ENCODE measurements around the gene IFFO2.

Gene IFFO2

DNA sequence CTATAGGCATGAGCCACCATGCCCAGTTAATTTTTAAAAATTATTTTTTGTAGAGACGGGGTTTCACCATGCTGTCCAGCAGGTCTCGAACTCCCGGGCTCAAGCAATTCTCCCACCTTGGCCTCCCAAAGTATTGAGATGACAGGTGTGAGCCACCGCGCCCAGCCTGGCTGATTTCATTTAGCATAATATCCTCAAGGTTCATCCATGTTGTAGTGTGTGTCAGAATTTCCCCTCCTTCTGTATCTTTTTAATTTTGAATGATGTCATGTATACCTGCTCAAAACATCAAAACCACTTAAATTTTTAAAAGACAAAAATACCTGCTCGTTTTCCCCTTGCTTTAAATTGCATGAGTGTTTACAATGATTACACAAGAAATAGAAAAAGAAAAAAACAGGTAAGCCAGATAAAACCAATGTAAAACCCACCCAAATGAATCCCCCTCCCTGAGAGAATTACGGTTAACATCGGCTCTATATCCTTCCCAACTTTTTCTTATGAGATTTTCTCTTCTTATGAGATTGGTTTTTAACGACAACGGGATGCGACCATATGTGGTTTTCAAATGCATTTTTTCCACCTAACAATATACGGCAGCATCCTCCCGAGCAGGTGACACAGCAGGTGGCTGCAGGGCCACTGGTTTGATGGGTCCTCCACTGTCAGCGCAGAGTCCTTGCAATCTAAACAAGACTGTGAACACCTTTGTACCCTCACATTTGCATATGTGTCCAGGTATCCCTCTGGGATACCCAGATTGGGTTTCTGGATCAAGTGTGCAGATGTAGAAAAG lies 22.1 kb downstream of the IFFO2 start:
- no peak for DNase-seq

DNA sequence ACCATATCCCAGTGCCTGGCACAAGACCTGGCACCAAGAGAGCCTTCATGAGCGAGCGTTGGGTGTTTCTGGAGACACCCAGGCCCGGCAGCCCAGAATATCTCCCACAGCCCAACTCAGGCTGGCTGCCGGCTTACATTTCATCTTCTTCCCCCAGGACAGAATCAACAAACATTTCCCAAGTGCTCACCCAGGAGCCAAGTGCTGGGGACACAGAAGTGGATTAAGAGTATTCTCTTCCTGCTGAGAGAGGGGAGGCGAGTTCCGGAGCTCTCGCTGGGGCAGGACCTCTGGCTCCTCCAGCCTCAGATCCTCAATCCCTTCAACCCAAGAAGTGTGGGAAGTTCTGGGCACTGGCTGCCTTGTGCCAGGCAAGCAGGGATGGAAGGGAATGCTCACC lies 23.6 kb downstream of the IFFO2 start:
- DNase-seq = no peak

GRCh38 chr1:18932387-18932786 lies 24.1 kb downstream of the IFFO2 start:
- DNase-seq = no peak

DNA sequence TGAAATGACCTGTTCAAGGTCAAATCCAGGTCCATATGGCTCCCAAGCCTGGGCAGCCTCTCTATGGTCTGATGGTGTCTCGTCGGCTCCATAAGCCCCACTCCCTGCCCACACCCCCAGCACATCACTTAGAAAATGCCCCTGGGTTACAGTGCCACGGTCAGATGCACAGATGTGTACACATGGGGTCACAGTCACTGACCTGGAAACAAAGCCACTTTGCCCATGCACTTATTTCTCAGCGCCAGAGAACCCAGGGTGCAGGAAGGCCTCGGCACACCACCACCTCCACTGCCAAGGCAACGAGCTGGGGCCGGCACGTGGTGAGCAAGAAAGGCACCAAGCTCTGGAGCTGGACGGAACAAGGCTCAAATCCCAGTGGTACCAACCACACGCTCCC lies 24.7 kb downstream of the IFFO2 start:
- DNase-seq = no peak

- DNase-seq = no peak
Measured at GRCh38 chr1:18929686-18930085, 26.8 kb downstream of the IFFO2 start.

DNA sequence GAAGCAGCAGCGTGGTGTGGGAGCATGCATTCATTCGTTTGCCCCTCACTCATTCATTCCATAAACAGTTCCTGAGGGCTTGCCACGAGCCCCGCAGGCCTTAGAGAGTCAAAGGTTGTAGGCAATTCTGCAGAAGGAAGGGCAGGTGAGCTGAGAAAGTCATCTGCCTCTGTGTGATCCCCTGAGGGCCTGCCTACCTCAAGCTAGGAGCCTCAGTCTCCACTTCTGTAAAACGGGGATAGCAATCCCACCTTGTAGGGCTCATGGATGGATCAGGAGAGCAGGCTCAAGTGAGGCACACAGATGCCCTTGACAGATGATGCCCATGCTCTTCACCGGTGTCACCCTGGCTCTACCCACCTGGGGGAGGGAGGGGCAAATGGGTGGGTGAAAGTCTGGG lies 27.5 kb downstream of the IFFO2 start:
- no peak for DNase-seq

DNA sequence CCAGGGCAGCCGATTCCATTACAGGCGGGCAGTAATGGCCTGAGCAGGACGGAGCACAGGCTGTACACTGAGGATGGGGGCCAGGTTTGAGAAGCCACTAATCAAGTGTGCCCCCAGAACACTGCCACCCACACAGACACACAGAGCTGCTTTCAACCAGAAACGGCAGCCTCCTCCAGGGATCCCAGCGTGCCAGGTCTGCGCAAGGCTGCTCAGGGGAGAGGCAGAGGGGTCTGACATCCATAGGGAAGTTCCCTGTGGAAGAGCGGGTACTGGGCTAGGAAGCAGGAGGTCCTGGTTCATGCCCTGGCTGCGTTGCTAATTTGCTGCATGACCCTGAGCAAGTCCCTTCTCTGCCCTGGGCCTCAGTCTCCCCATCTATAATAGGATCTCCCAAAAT lies 28.1 kb downstream of the IFFO2 start:
- DNase-seq = no peak

DNA sequence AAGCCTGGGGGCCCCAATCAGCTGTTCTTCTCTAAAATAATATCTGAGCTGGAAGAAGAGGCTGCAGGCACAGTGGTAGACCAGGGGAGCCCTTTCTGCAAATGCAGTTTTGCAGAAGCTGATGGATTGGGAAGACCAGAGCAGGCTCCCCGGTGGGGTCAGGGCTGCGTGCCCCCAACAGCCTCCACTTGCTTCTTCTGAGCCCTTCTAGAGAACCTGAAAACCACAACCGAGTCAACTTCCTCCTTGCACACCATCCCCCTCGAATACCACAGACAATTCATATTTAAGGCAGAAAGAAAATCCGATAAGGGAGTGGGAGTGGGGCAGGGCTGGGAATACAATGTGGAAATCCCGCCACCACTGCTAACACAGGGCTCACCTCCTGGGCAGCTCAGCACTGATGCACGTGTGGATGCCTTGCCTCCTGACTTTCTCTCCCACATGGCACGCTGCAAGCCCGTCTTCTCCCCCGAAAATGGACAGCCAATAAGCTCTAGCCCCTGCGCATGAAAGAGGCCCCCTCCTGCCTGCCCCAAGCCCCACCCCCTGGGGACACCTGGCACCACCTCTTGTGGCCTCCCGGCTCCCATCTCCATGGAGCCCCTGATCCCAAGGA lies 28.7 kb downstream of the IFFO2 start:
- DNase-seq = peak; percentile 67

GRCh38 chr1:18927082-18927653 lies 29.3 kb downstream of the IFFO2 start:
- DNase-seq = no peak

DNA sequence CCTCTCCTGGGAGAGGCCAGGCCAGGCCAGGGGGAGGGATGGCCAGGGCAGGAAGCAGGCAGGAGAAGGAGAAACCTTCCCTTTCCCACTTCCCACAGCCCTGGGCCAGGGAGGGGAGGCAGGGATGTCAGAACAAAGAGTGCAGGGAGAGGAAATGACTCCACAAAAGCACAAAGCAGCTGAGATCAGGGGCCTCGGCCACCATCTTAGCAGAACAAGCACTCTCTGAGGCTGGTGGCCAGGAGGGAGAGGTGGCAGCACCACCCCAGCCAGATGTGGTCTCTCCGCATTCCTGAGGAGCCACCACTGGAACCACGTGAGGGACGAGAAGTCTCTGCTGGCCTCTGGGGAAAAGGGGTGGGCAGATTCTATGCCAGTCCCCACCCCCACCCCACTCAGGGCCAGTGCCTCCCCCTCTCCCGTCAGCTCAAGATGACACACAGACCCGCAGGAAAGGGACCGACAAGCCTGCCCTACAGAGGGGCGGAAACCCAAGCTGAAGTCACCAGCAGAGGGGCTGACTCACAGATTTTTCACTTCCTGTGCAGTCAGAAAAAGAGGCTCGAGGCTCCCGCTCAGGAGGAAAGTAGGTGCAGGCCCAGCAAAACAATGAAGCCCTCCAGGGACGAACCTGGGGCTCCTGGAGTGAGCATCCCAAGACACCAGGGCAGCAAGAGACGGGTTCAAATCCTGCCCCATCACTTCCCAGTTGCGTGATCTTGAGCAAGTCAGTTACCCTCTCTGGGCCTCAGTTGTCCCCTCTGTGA lies 30.0 kb downstream of the IFFO2 start:
- DNase-seq = peak; percentile 81

GRCh38 chr1:18925279-18925678 lies 31.2 kb downstream of the IFFO2 start:
- DNase-seq = no peak

GRCh38 chr1:18924221-18924691 lies 32.2 kb downstream of the IFFO2 start:
- DNase-seq = no peak

GRCh38 chr1:18923756-18924211 lies 32.7 kb downstream of the IFFO2 start:
- no peak for DNase-seq

GRCh38 chr1:18922848-18923755 lies 33.4 kb downstream of the IFFO2 start:
- no peak for DNase-seq

DNA sequence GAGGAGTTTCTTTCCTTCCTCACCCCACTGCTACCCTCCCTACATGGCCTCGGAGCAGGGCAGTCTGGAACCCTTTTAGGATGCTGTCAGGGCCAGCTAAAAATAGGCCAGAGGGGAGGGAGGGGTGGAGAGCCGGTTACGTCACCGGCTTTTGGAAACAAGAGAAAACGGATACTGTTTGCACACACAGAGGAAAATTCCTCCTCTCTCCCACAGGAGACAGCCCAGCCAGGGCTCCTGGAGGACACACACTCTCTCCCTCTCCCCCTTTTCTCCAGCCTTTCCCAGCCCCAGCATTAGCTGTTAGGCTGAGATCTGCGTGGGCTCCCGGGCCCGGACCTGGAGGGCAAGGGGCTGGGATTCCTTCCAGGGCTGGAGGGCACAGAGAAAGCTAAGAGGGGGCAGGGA lies 34.2 kb downstream of the IFFO2 start:
- DNase-seq = no peak

- DNase-seq = no peak
Measured at GRCh38 chr1:18921516-18922251, 34.8 kb downstream of the IFFO2 start.

DNA sequence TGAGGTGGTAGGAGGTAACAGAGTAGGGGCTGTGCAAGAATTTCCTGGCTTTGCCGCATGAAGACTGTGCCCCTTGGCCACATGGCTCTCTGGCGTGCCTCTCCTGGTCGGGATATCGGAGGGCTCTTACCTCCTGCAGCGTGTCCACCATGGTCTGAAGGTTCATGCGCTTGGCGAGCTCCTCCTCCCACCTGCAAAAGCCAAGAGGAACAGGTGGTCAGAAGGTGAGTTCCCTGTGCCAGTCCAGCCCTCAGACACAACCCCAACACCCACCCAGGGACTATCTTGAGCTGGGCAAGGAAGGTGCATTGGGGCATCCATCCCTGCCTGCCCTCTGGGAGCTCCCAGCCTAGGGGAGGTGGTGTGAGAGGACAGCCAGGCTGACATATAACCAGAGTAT lies 35.5 kb downstream of the IFFO2 start:
- no peak for DNase-seq

DNA sequence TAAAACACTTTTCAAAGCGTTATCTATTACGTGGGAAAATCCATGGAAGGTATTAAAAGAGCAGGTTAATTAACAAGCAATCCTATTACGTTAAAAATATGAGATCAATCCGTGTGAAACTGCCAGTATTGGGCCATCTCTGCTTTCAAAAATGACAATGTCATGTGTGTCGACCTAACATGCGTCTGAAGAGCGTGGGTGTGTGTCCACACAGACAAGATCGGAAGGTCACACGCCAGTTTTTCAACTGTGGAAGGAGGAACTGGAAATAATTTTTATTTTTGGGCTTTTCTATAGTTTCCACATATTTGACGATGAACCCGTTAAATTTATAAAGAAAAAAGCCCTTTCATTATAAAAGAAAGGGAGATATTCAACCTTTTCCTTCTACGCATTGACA lies 36.5 kb downstream of the IFFO2 start:
- no peak for DNase-seq

- DNase-seq = no peak
Measured at GRCh38 chr1:18919197-18919905, 37.1 kb downstream of the IFFO2 start.

DNA sequence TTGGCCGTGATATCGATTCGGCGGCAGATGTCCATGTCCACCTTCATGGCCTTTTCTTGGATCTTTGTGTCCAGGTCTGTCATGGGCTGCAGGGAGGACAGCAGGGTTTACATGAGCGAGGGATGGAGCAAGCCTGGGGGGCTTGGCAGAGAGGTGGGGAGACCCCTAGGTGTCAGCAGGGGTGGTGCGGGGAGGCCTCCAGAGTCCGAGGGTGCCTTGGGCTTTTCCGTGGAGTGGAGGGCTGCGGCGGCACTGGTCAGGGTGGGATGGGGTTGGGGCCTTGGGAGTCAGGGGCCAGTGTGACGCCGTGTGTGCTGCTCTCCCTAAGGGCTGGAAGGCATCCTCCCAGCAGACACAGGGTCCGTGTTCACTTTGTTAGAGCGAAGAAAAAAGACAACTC lies 38.1 kb downstream of the IFFO2 start:
- no peak for DNase-seq
